Mesothelial cell of epicardium (in vitro differentiated cells): ENCODE measurements around the gene PASK. TPM values are rescaled to one million over a fixed set of nuclear protein-coding genes. Genes with fewer than 3 reads are reported as not detected.

ENCODE experiments used
- DNase-seq, 2 experiments: peaks; one replicate each; pipeline ENCODE4 v3.0.0; 2021; ENCODE audit warnings: low spot score in 2 of 2; ENCODE audit not compliant: unreplicated experiment in 2 of 2
- H3K27ac Mint-ChIP-seq: 2 replicates; pipeline ENCODE4 v1.8.0; 2021; ENCODE audit warnings: mixed read lengths
- H3K27me3 Mint-ChIP-seq: 2 replicates; pipeline ENCODE4 v1.8.0; 2021; ENCODE audit warnings: low read depth, mixed read lengths
- H3K36me3 Mint-ChIP-seq: 2 replicates; pipeline ENCODE4 v1.8.0; 2021; ENCODE audit warnings: mixed read lengths
- H3K4me1 Mint-ChIP-seq: 2 replicates; pipeline ENCODE4 v1.8.0; 2021; ENCODE audit warnings: mixed read lengths
- H3K4me3 Mint-ChIP-seq: 2 replicates; pipeline ENCODE4 v1.8.0; 2021; ENCODE audit warnings: mild to moderate bottlenecking, moderate library complexity, mixed read lengths
- H3K9me3 Mint-ChIP-seq: 2 replicates; pipeline ENCODE4 v1.8.0; 2021; ENCODE audit warnings: mixed read lengths
- CTCF ChIP-seq: fragments of 200-600 bp; sonication (generic); IDR thresholded peaks from one replicate; pipeline ENCODE4 v1.5.0; 2021; ENCODE audit warnings: antibody characterized with exemption; ENCODE audit not compliant: unreplicated experiment
- total RNA-seq: library from RNA; stranded (reverse); gene quantifications from 3 replicates; pipeline ENCODE4 v1.2.1, GENCODE V29; 2021

PASK gene
- total RNA-seq, 1 donor from 2014 or later: 26.1 TPM

- Mint-ChIP-seq H3K4me3 (no peak overlapping the region), H3K36me3 (peaks cover 9% of the 10 kb centered on the region), H3K27ac (no peak overlapping the region), H3K27me3 (no peaks in the 10 kb centered on the region), H3K9me3 (no peaks in the 10 kb centered on the region), H3K4me1 (no peaks in the 10 kb centered on the region)
- no peak for TF ChIP-seq CTCF
- no peak for DNase-seq
Measured at GRCh38 chr2:241135737-241136136, 13.5 kb downstream of the PASK start.

GRCh38 chr2:241134711-241135110, 14.6 kb downstream of the PASK start:
- Mint-ChIP-seq H3K9me3 (no peaks in the 10 kb centered on the region), H3K27me3 (no peaks in the 10 kb centered on the region), H3K4me1 (no peaks in the 10 kb centered on the region), H3K27ac (no peak overlapping the region), H3K4me3 (no peak overlapping the region), H3K36me3 (peaks cover 9% of the 10 kb centered on the region)
- DNase-seq: no peak
- TF ChIP-seq CTCF: no peak

- no peaks in the 10 kb centered on the region for H3K9me3 Mint-ChIP-seq
- TF ChIP-seq CTCF: no peak
- DNase-seq: no peak
- no peaks in the 10 kb centered on the region for H3K4me1 Mint-ChIP-seq
- no peaks in the 10 kb centered on the region for H3K27me3 Mint-ChIP-seq
- no peak overlapping the region for H3K4me3 Mint-ChIP-seq
- H3K27ac Mint-ChIP-seq: no peak overlapping the region
- H3K36me3 Mint-ChIP-seq: peaks cover 9% of the 10 kb centered on the region
Measured at GRCh38 chr2:241133436-241133820, 15.8 kb downstream of the PASK start.

GRCh38 chr2:241132538-241133435, 16.5 kb downstream of the PASK start:
- H3K27ac Mint-ChIP-seq: no peak overlapping the region
- DNase-seq: no peak
- H3K4me1 Mint-ChIP-seq: no peaks in the 10 kb centered on the region
- H3K36me3 Mint-ChIP-seq: peaks cover 6% of the 10 kb centered on the region
- H3K9me3 Mint-ChIP-seq: no peaks in the 10 kb centered on the region
- no peak for TF ChIP-seq CTCF
- H3K4me3 Mint-ChIP-seq: no peak overlapping the region
- no peaks in the 10 kb centered on the region for H3K27me3 Mint-ChIP-seq

- H3K4me1 Mint-ChIP-seq: no peaks in the 10 kb centered on the region
- H3K36me3 Mint-ChIP-seq: peaks cover 5% of the 10 kb centered on the region
- DNase-seq: no peak
- TF ChIP-seq CTCF: no peak
- no peak overlapping the region for H3K4me3 Mint-ChIP-seq
- H3K9me3 Mint-ChIP-seq: no peaks in the 10 kb centered on the region
- no peak overlapping the region for H3K27ac Mint-ChIP-seq
- no peaks in the 10 kb centered on the region for H3K27me3 Mint-ChIP-seq
Measured at GRCh38 chr2:241131531-241131930, 17.7 kb downstream of the PASK start.
